Keratinocyte (primary cell): ENCODE data around the gene OLFML2B.
"Not testable (repeated sequence)": the region's sequence is repeated elsewhere in the genome, so short reads cannot be mapped to it uniquely, and the experiment has no call there.

Experiments used
- EZH2 ChIP-seq: IDR thresholded peaks from one replicate; pipeline ENCODE4 v1.6.1; 2012; ENCODE audit warnings: inconsistent platforms, mild to moderate bottlenecking, low read length, moderate library complexity
- TF ChIP-seq, protein P1 (sequence below), 3 experiments: IDR thresholded peaks in 1 of 3; conservative IDR thresholded peaks in 1 of 3; optimal IDR thresholded peaks in 1 of 3; 2 replicates in 2 of 3; 3 replicates in 1 of 3; pipeline versions ENCODE3 to v1.5.1; 2011; ENCODE audit warnings: low read length in 3 of 3, mild to moderate bottlenecking in 3 of 3, moderate library complexity in 2 of 3, control low read depth in 1 of 3, inconsistent platforms in 1 of 3; ENCODE audit not compliant: insufficient read depth in 2 of 3; ENCODE audit errors: extremely low read depth in 1 of 3

DNA sequence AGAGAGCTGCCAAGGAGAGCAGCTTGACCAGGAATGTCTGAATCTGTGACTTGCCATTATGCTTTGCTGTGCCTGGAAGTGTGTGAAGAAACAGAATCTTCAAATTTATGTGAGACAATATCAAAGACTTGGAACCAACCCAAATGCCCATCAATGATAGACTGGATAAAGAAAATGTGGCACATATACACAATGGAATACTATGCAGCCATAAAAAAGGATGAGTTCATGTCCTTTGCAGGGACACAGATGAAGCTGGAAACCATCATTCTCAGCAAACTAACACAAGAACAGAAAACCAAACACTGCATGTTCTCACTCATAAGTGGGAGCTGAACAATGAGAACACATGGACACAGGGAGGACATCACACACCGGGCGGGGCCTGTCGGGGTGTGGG is 30.3 kb upstream of the OLFML2B start:
- TF ChIP-seq, protein P1, sequence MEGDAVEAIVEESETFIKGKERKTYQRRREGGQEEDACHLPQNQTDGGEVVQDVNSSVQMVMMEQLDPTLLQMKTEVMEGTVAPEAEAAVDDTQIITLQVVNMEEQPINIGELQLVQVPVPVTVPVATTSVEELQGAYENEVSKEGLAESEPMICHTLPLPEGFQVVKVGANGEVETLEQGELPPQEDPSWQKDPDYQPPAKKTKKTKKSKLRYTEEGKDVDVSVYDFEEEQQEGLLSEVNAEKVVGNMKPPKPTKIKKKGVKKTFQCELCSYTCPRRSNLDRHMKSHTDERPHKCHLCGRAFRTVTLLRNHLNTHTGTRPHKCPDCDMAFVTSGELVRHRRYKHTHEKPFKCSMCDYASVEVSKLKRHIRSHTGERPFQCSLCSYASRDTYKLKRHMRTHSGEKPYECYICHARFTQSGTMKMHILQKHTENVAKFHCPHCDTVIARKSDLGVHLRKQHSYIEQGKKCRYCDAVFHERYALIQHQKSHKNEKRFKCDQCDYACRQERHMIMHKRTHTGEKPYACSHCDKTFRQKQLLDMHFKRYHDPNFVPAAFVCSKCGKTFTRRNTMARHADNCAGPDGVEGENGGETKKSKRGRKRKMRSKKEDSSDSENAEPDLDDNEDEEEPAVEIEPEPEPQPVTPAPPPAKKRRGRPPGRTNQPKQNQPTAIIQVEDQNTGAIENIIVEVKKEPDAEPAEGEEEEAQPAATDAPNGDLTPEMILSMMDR (optimal IDR thresholded peaks at IDR 0.05 in 1 of 3, IDR thresholded peaks at IDR 0.05 in 1 of 3, conservative IDR thresholded peaks at IDR 0.05 in 1 of 3; ENCODE audit: extremely low read depth in 1 of 3, insufficient read depth in 2 of 3, low read length in 3 of 3) = not testable (repeated sequence)
- TF ChIP-seq EZH2 = not testable (repeated sequence)
